Heart left ventricle (tissue), 16 donors: ENCODE data around the gene SLC6A11. TPM values are rescaled to one million over a fixed set of nuclear protein-coding genes. Genes with fewer than 3 reads are reported as not detected.
A peak's percentile ranks its signal among the peaks of the same experiment; 100 is the strongest.

ENCODE experiments used
- ATAC-seq, 4 donors: fragments of 200-7000 bp; cut with Tn5 transposase; one replicate each; pipeline ENCODE4 v1.9.1; 2020 to 2022; ENCODE audit warnings: moderate library complexity in 4 of 4, mild to moderate bottlenecking in 3 of 4, moderate number of reproducible peaks in 1 of 4
- DNase-seq, 5 donors: peaks; one replicate each; pipeline ENCODE4 v3.0.0-alpha.2; 2020
- H3K27ac ChIP-seq, 12 donors: fragments of 200-600 bp; sonication (generic) in 4 of 12; one replicate each; pipeline versions ENCODE4 v1.5.0 to v1.8.0; 2016 to 2022; ENCODE audit warnings: mild to moderate bottlenecking in 2 of 12
- H3K27me3 ChIP-seq, 9 donors: fragments of 200-600 bp; sonication (generic) in 2 of 9; one replicate each; pipeline versions ENCODE4 v1.5.1 to v1.8.0; 2016 to 2022; ENCODE audit warnings: mild to moderate bottlenecking in 3 of 9
- H3K36me3 ChIP-seq, 9 donors: fragments of 200-600 bp; sonication (generic) in 2 of 9; one replicate each; pipeline versions ENCODE4 v1.5.0 to v1.8.0; 2018 to 2022; ENCODE audit warnings: mild to moderate bottlenecking in 2 of 9
- H3K4me1 ChIP-seq, 12 donors: fragments of 200-600 bp; sonication (generic) in 4 of 12; one replicate each; pipeline versions ENCODE4 v1.5.0 to v1.8.0; 2016 to 2022; ENCODE audit warnings: mild to moderate bottlenecking in 3 of 12
- H3K4me3 ChIP-seq, 12 donors: fragments of 200-600 bp; sonication (generic) in 4 of 12; one replicate each; pipeline versions ENCODE4 v1.5.0 to v1.8.0; 2017 to 2022; ENCODE audit warnings: mild to moderate bottlenecking in 9 of 12, moderate library complexity in 4 of 12
- H3K9me3 ChIP-seq, 12 donors: fragments of 200-600 bp; sonication (generic) in 4 of 12; one replicate each; pipeline versions ENCODE4 v1.5.0 to v1.8.0; 2016 to 2022; ENCODE audit warnings: mild to moderate bottlenecking in 1 of 12
- POLR2A ChIP-seq, 2 donors: fragments of 450-650 bp; IDR thresholded peaks; one replicate each; pipeline ENCODE4 v1.6.1; 2017; ENCODE audit warnings: antibody characterized with exemption in 2 of 2, mild to moderate bottlenecking in 2 of 2, moderate library complexity in 2 of 2
- WGBS, 4 donors: extraction: QIAGEN DNeasy Blood & Tissue Kit in 2 of 4; methylation state at CpG; one replicate each; pipeline versions ENCODE4 v1.1.5 to v1.1.7; 2013 to 2018; 5-methylcytosine and 5-hydroxymethylcytosine counted together
- intact Hi-C, 10 donors: fragments of 100-400 bp; cut with DNase I; formaldehyde crosslinking; loops; one replicate each; pipeline versions ENCODE4 v1.11.1 to v1.14.2; 2022
- polyA plus RNA-seq, 2 donors: library from polyadenylated mRNA; stranded (reverse); fragments of 200-250 nt; gene quantifications; one replicate each; pipeline ENCODE4 v1.2.3, GENCODE V29; 2013
- total RNA-seq, 9 donors: library from RNA; depleted of rRNA in 2 of 9; stranded (reverse); fragments of >200 nt in 2 of 9; fragmentation: NEBNext Ultra II Directional in 3 of 9; extraction: Animal tissue kit (Norgen Biotek cat#: 25700) in 3 of 9; gene quantifications; one replicate each; pipeline versions ENCODE4 v1.1.0 to v1.2.4, GENCODE V29; 2016 to 2023
- TF ChIP-seq, protein P1 (sequence below), 12 donors: fragments of 200-600 bp; sonication (generic) in 4 of 12; IDR thresholded peaks; one replicate each; pipeline versions ENCODE4 v1.5.0 to v1.8.0; 2018 to 2022; ENCODE audit warnings: antibody characterized with exemption in 12 of 12, mild to moderate bottlenecking in 5 of 12
- donor health status: ischemic (EF 13 %, LVEDD 7.1; RV severe dilation, severe dysfunction).
- donor health status: healthy with polysubstance abuse.
- donor health status: DM: no; HTN: yes; CAD: no.
- donor health status: DM: no; HTN: no; CAD: no.
- donor health status: ischemic (EF 25% LVEDD 6.9; RV normal size, moderate dysfunction).
- donor health status: ischemic (EF 25% LVEDD 5.7; RV mildly dilated, moderate dysfunction).
- donor health status: healthy.
- donor health status: DM: yes; HTN: yes; CAD: no.
- donor health status: ischemic (EF 35%, LVEDD 5.7; RV mildly dilated, moderate dysfunction).
- donor health status: nonischemic (EF 11% LVEDD 7.7; RV severe dilation, severe dysfunction).
- donor health status: DM: yes; HTN: yes; CAD: no.
- donor health status: PGD.
- donor health status: ischemic (EF 29% LVEDD 5.4; RV normal size, mild dysfunction).
- donor health status: nonischemic (EF 23%, LVEDD 6.1; RV moderate dilation, normal function).

The SLC6A11 gene
- total and polyA plus RNA-seq, 11 donors: not detected

DNA sequence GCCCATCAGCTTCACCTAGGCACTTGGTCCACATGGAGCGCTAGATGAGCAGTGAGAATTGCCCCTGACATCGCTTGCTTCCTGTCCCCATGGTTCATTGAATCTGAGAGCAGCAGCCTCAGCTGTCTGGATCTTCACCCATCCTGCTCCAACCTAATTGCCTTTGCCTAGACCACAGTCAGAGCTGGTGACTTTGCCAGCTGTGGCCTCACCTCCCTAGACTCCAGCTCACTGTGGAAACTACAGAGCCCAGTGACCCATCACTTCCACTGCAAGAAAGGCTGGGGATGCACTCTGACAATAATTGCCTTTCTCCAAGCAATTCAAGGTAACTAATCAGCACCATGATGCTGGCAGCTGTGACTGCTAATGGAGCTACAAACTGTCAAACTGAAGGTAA lies 145.9 kb downstream of the SLC6A11 start:
- Histone ChIP-seq H3K9me3 (no peaks in the 10 kb centered on the region), H3K27ac (no peak overlapping the region), H3K36me3 (no peaks in the 10 kb centered on the region), H3K4me3 (no peak overlapping the region), H3K27me3 (peaks cover 0 to 23% (median 0%) of the 10 kb centered on the region in 9 donors), H3K4me1 (peaks cover 0 to 24% (median 14%) of the 10 kb centered on the region in 12 donors)
- WGBS, 4 donors: 73 to 97% (median 86%) methylated on average over 2 of the region's 2 CpGs
- TF ChIP-seq POLR2A (IDR thresholded peaks at IDR 0.05): no peak
- TF ChIP-seq, protein P1, sequence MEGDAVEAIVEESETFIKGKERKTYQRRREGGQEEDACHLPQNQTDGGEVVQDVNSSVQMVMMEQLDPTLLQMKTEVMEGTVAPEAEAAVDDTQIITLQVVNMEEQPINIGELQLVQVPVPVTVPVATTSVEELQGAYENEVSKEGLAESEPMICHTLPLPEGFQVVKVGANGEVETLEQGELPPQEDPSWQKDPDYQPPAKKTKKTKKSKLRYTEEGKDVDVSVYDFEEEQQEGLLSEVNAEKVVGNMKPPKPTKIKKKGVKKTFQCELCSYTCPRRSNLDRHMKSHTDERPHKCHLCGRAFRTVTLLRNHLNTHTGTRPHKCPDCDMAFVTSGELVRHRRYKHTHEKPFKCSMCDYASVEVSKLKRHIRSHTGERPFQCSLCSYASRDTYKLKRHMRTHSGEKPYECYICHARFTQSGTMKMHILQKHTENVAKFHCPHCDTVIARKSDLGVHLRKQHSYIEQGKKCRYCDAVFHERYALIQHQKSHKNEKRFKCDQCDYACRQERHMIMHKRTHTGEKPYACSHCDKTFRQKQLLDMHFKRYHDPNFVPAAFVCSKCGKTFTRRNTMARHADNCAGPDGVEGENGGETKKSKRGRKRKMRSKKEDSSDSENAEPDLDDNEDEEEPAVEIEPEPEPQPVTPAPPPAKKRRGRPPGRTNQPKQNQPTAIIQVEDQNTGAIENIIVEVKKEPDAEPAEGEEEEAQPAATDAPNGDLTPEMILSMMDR (IDR thresholded peaks at IDR 0.05): no peak
- intact Hi-C loops: no loop called here
- no peak for ATAC-seq
- DNase-seq: no peak

DNA sequence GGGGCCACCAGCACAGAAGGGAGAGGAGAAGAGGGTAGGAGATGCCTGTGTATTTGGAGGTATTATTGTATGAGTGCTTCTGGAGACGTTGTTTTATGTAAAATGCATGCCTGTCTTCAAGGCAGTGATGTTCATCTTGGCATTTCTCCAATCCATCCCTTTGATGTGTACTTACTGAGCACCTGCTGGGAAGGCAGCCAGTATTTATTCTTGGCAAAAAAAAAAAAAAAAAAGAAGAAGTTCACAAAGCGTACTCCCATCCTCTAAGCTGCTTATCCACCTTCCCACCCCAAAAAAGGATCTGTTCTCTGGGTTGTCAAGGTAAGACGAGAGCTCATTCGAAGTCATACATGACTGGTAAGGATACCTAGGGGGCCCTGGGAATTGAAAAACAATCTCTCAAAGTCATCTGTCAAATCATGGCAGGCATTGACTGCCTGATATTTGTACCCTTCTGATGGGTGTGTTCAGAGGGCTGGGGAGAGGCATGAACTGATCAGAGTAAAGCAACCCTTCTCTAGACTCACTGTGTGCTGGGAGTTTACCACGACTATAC lies 146.5 kb downstream of the SLC6A11 start:
- Histone ChIP-seq H3K27ac (no peak overlapping the region), H3K4me3 (no peak overlapping the region), H3K36me3 (no peaks in the 10 kb centered on the region), H3K4me1 (peaks cover 0 to 18% (median 9%) of the 10 kb centered on the region in 12 donors), H3K9me3 (no peaks in the 10 kb centered on the region), H3K27me3 (peaks cover 0 to 27% (median 0%) of the 10 kb centered on the region in 9 donors)
- 71 to 80% (median 75%) methylated on average over 5 of the region's 5 CpGs for WGBS, 4 donors
- intact Hi-C loops: no loop called here
- DNase-seq (no peak), ATAC-seq (no peak)
- no peak for TF ChIP-seq POLR2A (IDR thresholded peaks at IDR 0.05)
- TF ChIP-seq, protein P1 (IDR thresholded peaks at IDR 0.05): no peak

DNA sequence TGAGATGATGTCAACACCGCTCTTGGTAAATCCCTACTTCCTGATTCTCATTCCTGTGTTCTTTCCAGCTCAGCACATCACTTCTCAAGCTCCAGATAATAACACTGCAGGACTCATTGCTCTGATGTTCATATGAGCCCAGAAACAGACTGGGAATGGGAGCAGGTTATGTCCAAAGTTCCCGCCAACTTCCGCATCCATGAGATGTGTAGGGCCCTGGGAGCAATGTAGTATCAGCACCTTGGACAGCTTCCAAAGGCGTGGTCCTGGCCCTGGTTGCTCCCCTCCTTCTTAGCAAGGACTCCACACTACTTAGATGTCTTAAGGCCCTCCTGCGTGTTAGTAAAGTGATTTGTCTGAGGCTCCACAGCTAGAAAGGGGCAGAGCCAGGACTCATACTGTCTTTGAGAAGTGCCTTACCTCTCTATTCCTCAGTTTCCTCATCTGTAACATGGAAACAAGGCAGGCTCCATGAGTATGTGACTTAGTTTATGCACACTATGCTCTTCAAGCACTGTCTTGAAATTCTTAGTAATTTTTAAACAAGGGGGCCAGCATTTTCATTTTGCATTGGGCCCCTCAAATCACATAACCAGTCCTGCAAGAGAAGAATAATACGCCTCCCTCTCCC lies 148.6 kb downstream of the SLC6A11 start:
- no peaks in the 10 kb centered on the region for H3K9me3 ChIP-seq
- WGBS, 4 donors: 60 to 64% (median 61%) methylated on average over 6 of the region's 6 CpGs
- DNase-seq (no peak), ATAC-seq (peak in 1 of 4 donors; percentile 40)
- intact Hi-C loops: no loop called here
- no peaks in the 10 kb centered on the region for H3K36me3 ChIP-seq
- peaks cover 0 to 27% (median 0%) of the 10 kb centered on the region in 9 donors for H3K27me3 ChIP-seq
- H3K27ac ChIP-seq: no peak overlapping the region
- H3K4me1 ChIP-seq: peaks cover 0 to 4% (median 0%) of the 10 kb centered on the region in 12 donors
- no peak overlapping the region for H3K4me3 ChIP-seq
- no peak for TF ChIP-seq POLR2A (IDR thresholded peaks at IDR 0.05)

DNA sequence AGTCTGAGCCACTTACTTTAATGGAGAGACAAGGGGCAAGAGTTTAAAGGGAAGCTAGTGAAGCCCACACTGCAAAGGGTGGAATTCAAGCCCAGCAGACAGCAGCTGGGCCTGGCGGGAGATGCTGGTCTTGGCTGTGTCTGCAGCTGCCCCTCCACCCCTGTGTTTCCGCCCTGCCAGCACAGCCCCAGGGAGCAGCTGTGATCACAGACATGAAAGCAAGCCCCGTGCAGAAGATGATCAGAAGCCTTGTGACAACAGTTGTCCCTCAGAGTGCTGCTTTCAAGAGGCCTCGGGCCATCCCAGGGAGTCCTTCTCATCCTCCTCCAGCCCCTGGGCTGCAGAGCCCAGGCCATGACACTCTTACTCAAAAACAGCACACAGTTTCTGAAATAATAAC lies 152.4 kb downstream of the SLC6A11 start:
- WGBS, 4 donors: 40 to 49% (median 47%) methylated on average over 4 of the region's 4 CpGs
- Histone ChIP-seq H3K9me3 (no peaks in the 10 kb centered on the region), H3K4me1 (peaks cover 0 to 4% (median 0%) of the 10 kb centered on the region in 12 donors), H3K4me3 (no peak overlapping the region), H3K36me3 (no peaks in the 10 kb centered on the region), H3K27ac (no peak overlapping the region), H3K27me3 (peaks cover 0 to 41% (median 0%) of the 10 kb centered on the region in 9 donors)
- intact Hi-C loops: no loop called here
- no peak for ATAC-seq
- TF ChIP-seq, protein P1 (IDR thresholded peaks at IDR 0.05): no peak
- no peak for TF ChIP-seq POLR2A (IDR thresholded peaks at IDR 0.05)
- DNase-seq: no peak
